Myocyte (in vitro differentiated cells): ENCODE data around the gene CEP78. TPM values are rescaled to one million over a fixed set of nuclear protein-coding genes. Genes with fewer than 3 reads are reported as not detected.

Source experiments
- DNase-seq: peaks from one replicate; pipeline ENCODE4 v3.0.0-alpha.2; 2012; ENCODE audit warnings: low read depth
- total RNA-seq: library from RNA; depleted of rRNA; stranded (reverse); fragments of >200 nt; gene quantifications from 2 replicates; pipeline ENCODE4 v1.2.3, GENCODE V29; 2014

The CEP78 gene
- total RNA-seq, 1 donor from 2014 or later = 11.3 TPM

GRCh38 chr9:78306222-78307076, 70.6 kb downstream of the CEP78 start:
- peak; percentile 44 for DNase-seq

- DNase-seq = no peak
Observed at GRCh38 chr9:78307360-78307759, 71.5 kb downstream of the CEP78 start.

GRCh38 chr9:78309066-78309465, 73.2 kb downstream of the CEP78 start:
- no peak for DNase-seq

GRCh38 chr9:78311075-78311474, 75.2 kb downstream of the CEP78 start:
- no peak for DNase-seq

GRCh38 chr9:78311886-78312524, 76.1 kb downstream of the CEP78 start:
- no peak for DNase-seq

- no peak for DNase-seq
Observed at GRCh38 chr9:78314550-78314949, 78.7 kb downstream of the CEP78 start.

GRCh38 chr9:78314953-78315870, 79.3 kb downstream of the CEP78 start:
- peak; percentile 65 for DNase-seq

GRCh38 chr9:78316166-78316892, 80.5 kb downstream of the CEP78 start:
- no peak for DNase-seq

GRCh38 chr9:78319197-78320029, 83.5 kb downstream of the CEP78 start:
- DNase-seq = no peak

GRCh38 chr9:78320030-78320693, 84.3 kb downstream of the CEP78 start:
- no peak for DNase-seq

- no peak for DNase-seq
Observed at GRCh38 chr9:78320875-78321496, 85.1 kb downstream of the CEP78 start.

GRCh38 chr9:78321505-78321904, 85.6 kb downstream of the CEP78 start:
- no peak for DNase-seq

- DNase-seq = no peak
Observed at GRCh38 chr9:78324068-78324650, 88.3 kb downstream of the CEP78 start.

- no peak for DNase-seq
Observed at GRCh38 chr9:78324682-78325081, 88.8 kb downstream of the CEP78 start.

- peak; percentile 89 for DNase-seq
Observed at GRCh38 chr9:78325343-78325742, 89.5 kb downstream of the CEP78 start.

- DNase-seq = no peak
Observed at GRCh38 chr9:78325846-78326360, 90.0 kb downstream of the CEP78 start.

- no peak for DNase-seq
Observed at GRCh38 chr9:78326564-78326963, 90.7 kb downstream of the CEP78 start.
